Neuron (in vitro differentiated cells): ENCODE data around the gene NFE2L1.

Experiments
- H2AFZ ChIP-seq: one replicate; pipeline ENCODE4 v1.6.1; 2013; ENCODE audit warnings: low read depth, mild to moderate bottlenecking, inconsistent platforms, low read length, moderate library complexity
- H3K27me3 ChIP-seq: one replicate; pipeline ENCODE4 v1.6.1; 2013; ENCODE audit warnings: low read length; ENCODE audit not compliant: insufficient read depth
- H3K36me3 ChIP-seq: one replicate; pipeline ENCODE4 v1.6.1; 2013; ENCODE audit warnings: low read length; ENCODE audit not compliant: insufficient read depth
- H3K4me1 ChIP-seq: one replicate; pipeline ENCODE4 v1.6.1; 2013; ENCODE audit warnings: low read length; ENCODE audit not compliant: insufficient read depth
- H3K4me3 ChIP-seq: 2 replicates; pipeline ENCODE4 v1.5.1; 2013; ENCODE audit warnings: mild to moderate bottlenecking, low read length, moderate library complexity
- H3K9me3 ChIP-seq: one replicate; pipeline ENCODE4 v1.6.1; 2013; ENCODE audit warnings: low read length

Gene NFE2L1

GRCh38 chr17:48102798-48103715 lies 54.9 kb downstream of the NFE2L1 start:
- H3K4me3 ChIP-seq, result no peak overlapping the region
- H3K36me3 ChIP-seq, result no peaks in the 10 kb centered on the region
- no peaks in the 10 kb centered on the region for H3K9me3 ChIP-seq
- no peak overlapping the region for H2AFZ ChIP-seq
- peaks cover 9% of the 10 kb centered on the region for H3K4me1 ChIP-seq
- no peaks in the 10 kb centered on the region for H3K27me3 ChIP-seq

GRCh38 chr17:48104440-48104839 lies 56.3 kb downstream of the NFE2L1 start:
- H3K4me3 ChIP-seq, result no peak overlapping the region

GRCh38 chr17:48106802-48107136 lies 58.6 kb downstream of the NFE2L1 start:
- Histone ChIP-seq H3K36me3 (no peaks in the 10 kb centered on the region), H3K4me1 (peaks cover 13% of the 10 kb centered on the region), H2AFZ (peak overlapping the region; percentile 93), H3K4me3 (peak overlapping the region; percentile 94), H3K27me3 (no peaks in the 10 kb centered on the region), H3K9me3 (no peaks in the 10 kb centered on the region)

More at GRCh38 chr17:48104440-48104839, 56.3 kb downstream of the NFE2L1 start:
- peaks cover 14% of the 10 kb centered on the region for H3K4me1 ChIP-seq
- no peaks in the 10 kb centered on the region for H3K9me3 ChIP-seq
- H3K27me3 ChIP-seq, result no peaks in the 10 kb centered on the region
- H3K36me3 ChIP-seq, result no peaks in the 10 kb centered on the region
- H2AFZ ChIP-seq, result no peak overlapping the region

DNA sequence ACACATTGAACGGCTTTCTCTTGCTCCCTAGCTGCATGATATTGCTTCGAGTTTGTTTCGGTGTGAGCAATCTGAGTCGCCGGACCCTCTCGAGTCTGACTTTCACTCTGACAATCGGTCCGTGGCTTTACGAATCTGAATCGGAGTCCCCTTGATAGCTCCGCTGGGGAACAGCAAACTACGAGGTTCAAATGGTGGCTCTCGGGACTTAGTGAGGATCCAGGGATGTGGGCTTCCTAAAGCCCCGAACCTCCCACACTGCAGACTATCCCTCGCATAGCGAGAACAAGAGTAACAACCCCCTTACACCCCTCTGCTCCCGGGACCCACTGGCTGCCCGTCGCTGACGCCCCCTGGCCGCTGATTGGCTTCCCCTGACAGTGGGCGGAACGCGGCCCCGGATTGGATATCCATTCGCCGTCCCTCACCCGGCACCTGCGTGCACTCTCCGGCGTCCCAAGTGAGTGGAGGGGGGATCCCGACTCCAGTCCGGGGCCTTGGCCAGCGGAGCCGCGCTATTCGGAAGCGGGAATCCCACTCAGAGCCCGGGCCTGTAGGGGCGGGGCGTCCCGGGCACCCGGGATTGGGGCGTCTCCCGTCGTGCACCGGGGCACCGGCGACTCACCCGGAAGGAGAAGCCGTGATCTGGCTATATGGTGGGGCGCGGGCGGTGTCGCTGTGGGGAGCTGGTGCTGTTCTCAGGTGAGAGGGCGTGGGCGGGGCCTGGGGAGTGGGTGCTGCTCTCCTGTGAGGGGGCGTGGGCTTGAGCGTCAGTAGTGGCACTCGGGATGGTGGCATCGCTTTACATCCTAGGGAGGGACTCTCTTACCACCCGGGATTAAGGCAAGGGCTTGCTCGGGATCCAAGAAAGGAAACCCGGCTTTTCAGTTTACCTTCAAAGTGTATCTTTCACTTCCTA lies 59.2 kb downstream of the NFE2L1 start, which contains the start of gene SNX11:
Gene SNX11, plus strand, starts transcription at position 630 of the 919 bp plus-strand sequence. CDS start 4,278 bp downstream, outside the sequence.
- H3K27me3 ChIP-seq, result no peaks in the 10 kb centered on the region
- peak within 1 kb of the TSS; percentile 93 for H2AFZ ChIP-seq
- peaks cover 13% of the 10 kb centered on the region for H3K4me1 ChIP-seq
- no peaks in the 10 kb centered on the region for H3K9me3 ChIP-seq
- H3K36me3 ChIP-seq, result peaks cover 3% of the 10 kb centered on the region
- peak within 1 kb of the TSS; percentile 94 for H3K4me3 ChIP-seq

DNA sequence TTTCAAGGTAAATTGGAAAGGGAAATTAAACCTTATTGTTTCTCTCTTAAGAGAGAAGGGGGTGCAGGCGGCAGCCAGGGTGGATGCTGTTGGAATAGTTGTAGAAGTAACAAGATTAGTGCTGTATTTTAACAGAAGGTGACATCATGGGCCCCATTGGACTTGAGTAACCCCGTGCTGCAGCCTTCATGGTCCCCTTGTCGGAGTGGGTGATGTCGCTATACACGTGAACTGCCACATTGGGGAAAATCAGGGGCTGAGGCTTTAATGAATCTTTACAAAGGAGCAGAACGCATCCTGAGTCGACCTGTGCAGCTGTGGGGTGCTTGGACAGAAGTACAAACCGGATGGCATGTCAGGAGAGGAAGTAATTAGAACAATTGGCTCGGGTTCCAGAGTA lies 62.6 kb downstream of the NFE2L1 start:
- H3K4me3 ChIP-seq, result no peak overlapping the region
- H3K27me3 ChIP-seq, result no peaks in the 10 kb centered on the region
- H2AFZ ChIP-seq, result no peak overlapping the region

More for the DNA sequence above, 62.6 kb downstream of the NFE2L1 start:
- Histone ChIP-seq H3K4me1 (peaks cover 13% of the 10 kb centered on the region), H3K36me3 (peaks cover 15% of the 10 kb centered on the region), H3K9me3 (no peaks in the 10 kb centered on the region)
